NCI-H226 (cell line): ENCODE data around the gene HSD17B4.
A peak's percentile ranks its signal among the peaks of the same experiment; 100 is the strongest.
"Not testable (repeated sequence)": the region's sequence is repeated elsewhere in the genome, so short reads cannot be mapped to it uniquely, and the experiment has no call there.

Source experiments
- DNase-seq: peaks from one replicate; pipeline ENCODE4 v3.0.0-alpha.2; 2015

HSD17B4 gene

DNA sequence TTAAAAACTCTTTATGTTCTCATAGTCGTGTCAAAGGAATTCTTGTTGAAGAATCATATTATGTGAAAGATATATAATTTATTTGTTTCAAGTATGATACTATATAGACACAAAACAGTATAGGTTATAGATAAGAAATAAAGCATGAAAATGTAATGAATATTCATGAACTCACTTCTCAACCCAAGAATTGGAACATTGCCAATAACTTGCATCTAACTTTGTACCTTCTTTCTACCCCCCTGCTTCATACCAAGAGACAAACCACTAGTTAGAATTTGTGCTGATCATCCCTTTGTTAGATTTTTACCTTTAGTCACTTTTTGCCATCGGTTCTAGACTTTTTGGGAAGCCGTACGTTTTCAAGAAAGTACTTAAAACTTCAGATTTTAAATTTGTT is 32.6 kb downstream of the HSD17B4 start:
- DNase-seq = no peak

GRCh38 chr5:119501671-119502179 is 49.4 kb downstream of the HSD17B4 start:
- no peak for DNase-seq

DNA sequence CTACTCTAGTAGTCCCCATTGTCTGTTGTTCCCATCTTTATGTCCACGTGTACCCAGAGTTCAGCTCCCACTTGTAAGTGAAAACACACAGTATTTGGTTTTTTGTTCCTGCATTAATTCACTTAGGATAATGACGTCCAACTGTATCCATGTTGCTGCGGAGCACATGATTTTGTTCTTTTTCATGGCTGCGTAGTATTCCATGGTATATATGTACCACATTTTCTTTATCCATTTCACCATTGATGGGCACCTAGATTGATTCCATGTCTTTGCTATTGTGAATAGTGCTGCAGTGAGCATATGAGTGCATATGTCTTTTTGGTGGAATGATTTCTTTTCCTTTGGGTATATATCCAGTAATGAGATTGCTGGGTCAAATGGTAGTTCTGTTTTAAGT is 51.6 kb downstream of the HSD17B4 start:
- DNase-seq = not testable (repeated sequence)

DNA sequence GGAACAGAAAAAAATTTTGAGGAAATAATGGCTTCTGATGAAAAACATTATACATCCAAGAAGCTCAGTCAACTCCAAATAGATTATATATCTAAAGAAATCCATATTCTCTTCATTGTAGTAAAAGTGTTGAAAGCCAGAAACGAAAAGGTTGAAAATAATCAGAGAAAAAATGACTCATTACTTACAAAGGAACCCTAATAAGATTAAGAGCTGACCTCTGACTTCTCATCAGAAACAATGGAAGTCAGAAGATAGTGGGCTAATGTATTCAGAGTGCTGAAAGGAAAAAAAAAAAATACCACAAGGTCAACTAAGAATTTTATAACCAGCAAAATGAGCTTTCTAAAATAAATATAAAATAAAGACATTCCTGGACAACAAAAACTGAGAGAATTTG is 60.0 kb downstream of the HSD17B4 start:
- no peak for DNase-seq

DNA sequence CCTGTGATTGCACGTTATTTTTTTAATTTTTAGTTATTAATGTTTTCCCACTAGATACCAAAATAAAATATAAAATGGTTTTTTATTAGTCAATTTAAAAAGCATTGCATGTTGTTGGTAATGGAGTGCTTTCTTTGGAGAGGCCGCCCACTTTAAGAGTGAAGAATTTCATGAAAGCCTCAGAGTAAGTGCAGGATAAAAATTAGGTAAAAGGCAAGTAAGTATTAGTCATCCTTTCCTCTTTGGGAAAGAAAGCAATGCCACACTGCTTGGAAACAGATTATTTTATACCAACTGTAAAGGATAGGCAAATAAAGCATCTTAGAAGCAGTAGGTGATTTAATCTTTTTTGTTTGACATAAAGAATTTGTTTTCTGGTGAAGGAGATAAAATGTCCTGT is 62.9 kb downstream of the HSD17B4 start:
- no peak for DNase-seq

DNA sequence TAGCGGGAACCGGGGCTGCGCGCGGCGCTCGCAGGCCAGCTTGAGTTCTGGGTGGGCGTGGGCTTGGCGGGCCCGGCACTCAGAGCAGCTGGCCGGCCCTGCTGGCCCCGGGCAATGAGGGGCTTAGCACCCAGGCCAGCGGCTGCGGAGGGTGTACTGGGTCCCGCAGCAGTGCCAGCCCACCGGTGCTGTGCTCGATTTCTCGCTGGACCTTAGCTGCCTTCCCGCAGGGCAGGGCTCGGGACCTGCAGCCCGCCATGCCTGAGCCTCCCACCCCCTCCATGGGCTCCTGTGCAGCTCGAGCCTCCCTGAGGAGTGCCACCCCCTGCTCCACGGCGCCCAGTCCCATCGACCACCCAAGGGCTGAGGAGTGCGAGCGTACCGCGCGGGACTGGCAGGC is 64.8 kb downstream of the HSD17B4 start:
- not testable (repeated sequence) for DNase-seq

DNA sequence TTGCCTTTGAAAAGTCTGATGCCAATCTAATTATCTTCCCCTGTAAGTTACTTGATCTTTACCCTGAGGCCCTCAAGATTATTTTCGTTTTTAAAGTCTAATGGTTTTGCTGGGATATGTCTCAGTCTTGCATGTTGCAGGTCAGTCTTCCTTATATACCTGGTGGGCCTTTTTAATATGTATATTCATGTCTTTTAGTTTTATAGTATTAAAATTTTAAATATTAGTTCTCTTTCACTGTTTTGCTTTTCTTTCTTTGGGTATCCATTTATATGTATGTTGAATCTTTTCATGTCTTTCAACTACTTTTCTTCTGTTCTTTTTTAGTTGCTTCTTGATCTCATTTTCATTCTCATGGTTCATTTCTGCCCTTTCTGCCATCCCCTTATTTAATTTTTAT is 68.9 kb downstream of the HSD17B4 start:
- no peak for DNase-seq

GRCh38 chr5:119522841-119523240 is 70.5 kb downstream of the HSD17B4 start:
- no peak for DNase-seq

GRCh38 chr5:119524485-119524884 is 72.2 kb downstream of the HSD17B4 start:
- no peak for DNase-seq

- peak; percentile 24 for DNase-seq
Observed at GRCh38 chr5:119527351-119527750, 75.1 kb downstream of the HSD17B4 start.

- no peak for DNase-seq
Observed at GRCh38 chr5:119529811-119530210, 77.5 kb downstream of the HSD17B4 start.

DNA sequence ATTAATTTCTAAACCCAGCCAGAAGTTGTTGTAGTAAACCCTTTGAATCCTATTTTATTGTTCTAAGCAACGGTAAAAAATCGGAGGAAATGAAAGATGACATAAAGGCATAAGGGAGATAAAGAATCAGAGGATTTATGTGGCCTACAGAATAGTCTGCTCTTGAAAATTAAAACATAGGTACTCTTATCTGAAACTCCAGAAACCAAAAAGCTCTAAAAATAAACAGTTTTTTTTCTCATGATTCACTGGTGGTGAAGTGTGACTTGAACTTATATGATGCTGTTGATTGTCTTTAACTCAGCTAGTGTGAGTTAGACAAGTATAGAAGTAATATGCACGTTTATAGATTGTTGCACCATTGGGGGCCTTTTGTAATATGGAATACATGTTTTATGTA is 80.3 kb downstream of the HSD17B4 start:
- no peak for DNase-seq

DNA sequence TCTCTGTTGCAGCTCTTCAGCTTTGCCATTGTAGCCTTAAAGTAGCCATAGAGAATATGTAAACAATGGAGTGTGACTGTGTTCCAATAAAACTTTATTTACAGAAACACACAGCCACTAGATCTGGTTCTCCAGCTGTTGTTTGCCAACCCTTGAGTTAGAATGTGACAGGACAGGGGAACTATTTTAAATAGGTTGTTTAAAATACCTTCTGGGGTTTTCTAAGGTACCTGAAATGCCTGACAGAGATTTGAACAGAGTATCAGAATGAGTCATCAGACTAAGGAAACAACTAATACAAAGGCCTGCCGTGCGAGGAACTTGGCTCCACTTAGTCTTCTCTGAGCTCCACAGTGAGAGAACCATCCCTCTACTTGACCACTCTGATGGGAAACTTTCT is 85.4 kb downstream of the HSD17B4 start:
- DNase-seq = peak; percentile 16

GRCh38 chr5:119541716-119542115 is 89.4 kb downstream of the HSD17B4 start:
- DNase-seq = no peak

DNA sequence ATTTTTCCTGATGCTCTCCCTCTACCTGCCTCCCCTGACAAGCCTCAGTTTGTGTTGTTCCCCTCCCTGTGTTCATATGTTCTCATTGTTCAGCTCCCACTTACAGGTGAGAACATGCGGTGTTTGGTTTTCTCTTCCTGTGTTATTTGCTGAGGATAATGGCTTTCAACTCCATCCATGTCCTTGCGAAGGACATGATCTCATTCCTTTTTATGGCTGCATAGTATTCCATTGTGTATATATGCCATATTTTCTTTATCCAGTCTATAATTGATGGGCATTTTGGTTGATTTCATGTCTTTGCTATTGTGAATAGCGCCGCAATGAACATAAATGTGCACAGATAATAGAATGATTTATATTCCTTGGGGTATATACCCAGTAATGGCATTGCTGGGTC is 99.5 kb downstream of the HSD17B4 start:
- no peak for DNase-seq

GRCh38 chr5:119554597-119554996 is 102.3 kb downstream of the HSD17B4 start:
- no peak for DNase-seq

DNA sequence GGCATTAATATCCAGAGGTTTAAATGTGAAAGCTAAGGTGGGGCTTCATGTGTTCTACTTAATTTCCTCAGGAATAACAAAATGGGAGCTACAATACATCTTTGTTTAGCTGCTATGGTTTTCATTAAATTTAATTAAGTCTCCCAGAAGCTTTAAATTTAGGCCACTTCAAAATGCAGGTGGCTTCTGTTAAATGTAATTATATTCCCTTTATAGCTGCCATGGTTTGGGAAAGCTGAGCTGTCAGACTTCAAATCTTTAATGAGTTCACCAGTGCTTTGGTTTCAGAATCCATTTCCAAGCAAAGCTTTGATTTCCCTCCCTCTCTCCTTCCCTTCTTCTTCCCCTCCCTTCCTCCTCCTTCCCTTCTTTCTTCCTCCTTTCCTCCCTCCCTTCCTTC is 118.6 kb downstream of the HSD17B4 start:
- DNase-seq = no peak

DNA sequence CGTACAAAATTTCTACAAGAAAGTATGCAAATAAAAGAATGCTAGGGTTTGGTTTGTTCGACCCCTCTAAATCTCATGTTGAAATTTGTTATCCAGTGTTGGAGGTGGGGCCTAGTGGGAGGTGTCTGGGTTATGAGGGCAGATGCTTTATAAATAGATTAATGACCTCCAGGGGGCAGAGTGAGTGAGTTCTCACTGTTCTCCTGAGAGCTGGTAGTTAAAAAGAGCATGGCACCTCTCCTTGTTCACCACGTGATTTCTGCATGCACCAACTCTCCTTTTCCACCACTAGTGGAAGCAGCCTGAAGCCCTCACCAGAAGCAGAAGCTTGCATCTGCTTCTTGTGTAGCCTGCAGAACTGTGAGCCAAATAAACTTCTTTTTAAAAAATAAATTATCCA is 126.6 kb downstream of the HSD17B4 start:
- peak; percentile 45 for DNase-seq

DNA sequence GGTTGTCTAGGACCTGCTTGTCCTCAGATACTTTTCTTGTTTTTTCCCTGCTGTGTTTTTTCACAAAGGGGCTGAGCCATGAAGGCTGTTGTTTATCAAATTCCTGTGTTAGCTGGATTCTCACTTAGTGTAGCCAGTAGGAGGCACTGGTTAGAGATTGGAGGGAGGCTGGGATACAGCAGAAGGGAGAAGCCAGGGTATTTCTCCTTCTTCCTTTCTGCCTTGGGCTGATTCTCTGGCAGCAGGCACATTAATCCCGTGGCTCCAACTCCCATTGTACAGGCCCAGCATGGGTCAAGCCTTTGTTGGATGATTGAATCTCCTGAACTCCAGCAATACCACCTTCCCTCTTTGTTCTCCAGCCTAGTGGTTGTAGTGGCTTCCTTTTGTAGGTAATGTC is 130.7 kb downstream of the HSD17B4 start:
- no peak for DNase-seq

DNA sequence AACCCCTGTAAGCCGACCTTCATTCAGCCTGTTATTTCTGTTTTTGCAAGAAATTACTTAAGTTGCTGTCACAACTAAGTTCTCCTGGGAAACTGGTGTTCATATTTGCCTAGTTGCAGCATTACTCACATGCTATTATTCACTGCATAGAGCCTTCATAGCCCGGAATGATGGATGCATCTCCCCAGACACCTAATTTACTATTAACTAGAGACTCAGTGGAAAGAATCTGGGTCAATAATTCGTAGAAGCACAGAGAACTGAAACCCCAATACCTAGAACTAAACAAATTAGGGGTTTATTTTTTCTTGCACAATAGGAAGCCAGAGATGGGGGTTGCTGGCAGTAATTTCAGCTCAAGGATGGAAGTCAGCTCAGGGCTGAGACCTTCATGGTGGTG is 131.4 kb downstream of the HSD17B4 start:
- DNase-seq = no peak
